HG02884 (cell line): ENCODE measurements around the gene RFPL3.

Source experiments
- ATAC-seq: cut with Tn5 transposase; IDR thresholded peaks from one replicate; pipeline ENCODE4 v1.9.1; 2021; ENCODE audit warnings: mild to moderate bottlenecking, moderate library complexity; ENCODE audit not compliant: unreplicated experiment

RFPL3 gene

DNA sequence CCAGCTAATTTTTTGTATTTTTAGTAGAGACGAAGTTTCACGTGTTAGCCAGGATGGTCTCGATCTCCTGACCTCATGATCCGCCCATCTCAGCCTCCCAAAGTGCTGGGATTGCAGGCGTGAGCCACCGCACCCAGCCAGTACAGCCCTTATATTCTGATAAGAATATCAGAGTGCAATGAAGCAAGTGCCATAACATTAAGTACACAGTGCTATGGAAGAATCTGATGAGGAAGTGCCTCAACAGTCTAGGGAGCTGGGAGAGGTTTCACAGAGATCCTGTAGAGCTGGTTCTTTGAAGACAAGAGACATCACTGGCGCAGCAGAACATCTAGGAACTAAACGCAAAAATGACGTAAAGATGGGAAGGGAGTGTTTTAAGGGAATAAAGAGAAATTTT is 52.3 kb downstream of the RFPL3 start:
- no peak for ATAC-seq

DNA sequence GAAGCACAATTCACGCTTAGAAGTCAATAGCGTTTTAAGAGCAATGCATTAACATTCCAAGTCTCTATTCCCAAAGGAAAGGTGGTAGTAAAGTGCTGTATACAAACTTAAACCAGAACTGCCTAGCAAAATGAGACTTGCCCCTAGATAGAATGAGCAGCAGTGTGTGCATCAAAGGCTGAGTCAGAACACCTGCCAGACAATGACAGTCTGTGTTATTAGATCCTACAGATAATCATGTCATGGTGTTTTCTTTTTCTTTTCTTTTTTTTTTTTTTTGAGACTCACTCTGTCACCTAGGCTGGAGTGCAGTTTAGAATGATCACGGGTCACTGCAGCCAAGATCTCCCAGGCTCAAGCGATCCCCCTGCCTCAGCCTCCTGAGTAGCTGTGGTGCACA is 52.8 kb downstream of the RFPL3 start:
- no peak for ATAC-seq
